Measurements from ENCODE around the gene GRIK2. TPM values are rescaled to one million over a fixed set of nuclear protein-coding genes. Genes with fewer than 3 reads are reported as not detected.

Gene GRIK2
- total and polyA plus RNA-seq, 2 of the 4 experiments (the other 2 are of a cell fraction) = 8.2 to 15.2 TPM

- H3K79me1 ChIP-seq (ENCODE audit: low read depth in 1 of 2, low read length in 2 of 2) = no peaks in the 10 kb centered on the region
- CTCF ChIA-PET = no interaction called here
- POLR2A ChIA-PET (ENCODE audit: unreplicated experiment) = no interaction called here
- WGBS, 2 experiments (ENCODE audit: extremely low coverage in 2 of 2, insufficient read length in 1 of 2) = no CpG with 5 or more reads among the region's 1 CpG
- H3K4ac ChIP-seq (ENCODE audit: low read depth, low read length) = no peak overlapping the region
- no peak overlapping the region for H4K91ac ChIP-seq (ENCODE audit: insufficient read depth, low read depth, low read length)
- no peak overlapping the region for H2BK120ac ChIP-seq (ENCODE audit: low read depth, low read length)
- H3K36me3 ChIP-seq (ENCODE audit: control insufficient read depth, insufficient read depth, low read length) = no peaks in the 10 kb centered on the region
- dilution Hi-C loops (cut with HindIII; ENCODE audit: low sequenced_read_pairs, unreplicated experiment) = no loop called here
- H3K4me3 ChIP-seq (ENCODE audit: insufficient read depth, low read depth, low read length) = no peak overlapping the region
- no peak overlapping the region for H2BK20ac ChIP-seq (ENCODE audit: low read depth, low read length)
- no peak overlapping the region for H4K5ac ChIP-seq (ENCODE audit: low read depth, low read length)
- no peak for TF ChIP-seq RFX5 (IDR thresholded peaks at IDR 0.05; ENCODE audit: low read depth, low read length)
- no peak for TF ChIP-seq CTCF (conservative IDR thresholded peaks at IDR 0.05; ENCODE audit: low read depth, low read length)
- no peak for TF ChIP-seq USF2 (IDR thresholded peaks at IDR 0.05; ENCODE audit: low read depth, low read length)
- TF ChIP-seq BHLHE40 (IDR thresholded peaks at IDR 0.05; ENCODE audit: low read depth, low read length) = no peak
- no peak for TF ChIP-seq RCOR1 (IDR thresholded peaks at IDR 0.05; ENCODE audit: insufficient replicate concordance, low read length)
- in situ Hi-C loops (cut with MboI; ENCODE audit: low sequenced_read_pairs) = no loop called here
- no peak overlapping the region for H3K9ac ChIP-seq (ENCODE audit: low read depth, low read length)
- peaks cover under 1% of the 10 kb centered on the region; the same call in 1 of the 2 replicates for H3K4me1 ChIP-seq (ENCODE audit: control insufficient read depth, insufficient read depth, low read length)
- ATAC-seq (ENCODE audit: low read depth) = no peak
- no peak overlapping the region for H3K27ac ChIP-seq (ENCODE audit: insufficient read depth, low read length)
- H2BK15ac ChIP-seq (ENCODE audit: low read depth, low read length) = no peak overlapping the region
- H2AFZ ChIP-seq (replicated peaks; ENCODE audit: low read length, poor library complexity) = no peak overlapping the region
- no peak overlapping the region for H3K4me2 ChIP-seq (ENCODE audit: low read depth, low read length)
- intact Hi-C loops (cut with micrococcal nuclease) = no loop called here
- H3K27me3 ChIP-seq (ENCODE audit: control insufficient read depth, insufficient read depth, low read length) = no peaks in the 10 kb centered on the region
- no peaks in the 10 kb centered on the region for H4K20me1 ChIP-seq (ENCODE audit: insufficient read depth, low read length)
- H2AK9ac ChIP-seq (replicated peaks; ENCODE audit: low read depth, low read length, poor library complexity) = no peak overlapping the region
- H3K56ac ChIP-seq (ENCODE audit: extremely low read depth, insufficient read depth, low read length) = no peak overlapping the region
- no peak overlapping the region for H2BK5ac ChIP-seq (ENCODE audit: low read depth, low read length, poor library complexity, severe bottlenecking)
- no peak overlapping the region for H3K14ac ChIP-seq (replicated peaks; ENCODE audit: low read depth, low read length)
- no TSS peak for BruUV-seq (replicated peaks)
- H3K9me3 ChIP-seq (ENCODE audit: control insufficient read depth, insufficient read depth, low read length) = peaks cover 2% of the 10 kb centered on the region; the same call in 1 of the 2 replicates
- no peak overlapping the region for H3K18ac ChIP-seq (ENCODE audit: low read depth, low read length)
- no peak overlapping the region for H3K23ac ChIP-seq (ENCODE audit: low read depth, low read length)
- H4K8ac ChIP-seq (ENCODE audit: low read depth in 2 of 2, low read length in 2 of 2) = no peak overlapping the region
- no peak for DNase-seq
- H3K9me1 ChIP-seq (ENCODE audit: insufficient read depth, low read length) = no peaks in the 10 kb centered on the region
- H2AK5ac ChIP-seq (ENCODE audit: low read depth, low read length) = no peak overlapping the region
Measured at GRCh38 chr6:101755931-101756330, 362.4 kb downstream of the GRIK2 start.

Measured in IMR-90 (cell line).